HTR-8/SVneo (cell line): ENCODE data around the gene FBXO44.
"Not testable (repeated sequence)": the region's sequence is repeated elsewhere in the genome, so short reads cannot be mapped to it uniquely, and the experiment has no call there.

Experiments used
- DNase-seq: peaks from one replicate; pipeline ENCODE4 v3.0.0; 2011; ENCODE audit warnings: low spot score, mixed read lengths; ENCODE audit not compliant: insufficient read length
- FAIRE-seq: peaks from 2 replicates; lab custom pipeline; 2011; peaks lifted over from hg19 to GRCh38; lab: Jason Lieb, UNC

FBXO44 gene

GRCh38 chr1:11654137-11654938 is at the start of gene FBXO44, which contains the start of gene FBXO2:
Gene FBXO44, plus strand, starts transcription at chr1:11654877. Its CDS starts 959 bp downstream, at chr1:11655836.
Gene FBXO2, minus strand, starts transcription at chr1:11654429. Its CDS starts 89 bp downstream, at chr1:11654340.
- peak; percentile 50 for DNase-seq
- peak; percentile 26 for FAIRE-seq

GRCh38 chr1:11606775-11607174 is 47.9 kb upstream of the FBXO44 start:
- DNase-seq = no peak
- no peak for FAIRE-seq

- not testable (repeated sequence) for FAIRE-seq, DNase-seq
Measured at GRCh38 chr1:11608596-11609130, 46.0 kb upstream of the FBXO44 start.

GRCh38 chr1:11609378-11609777 is 45.3 kb upstream of the FBXO44 start:
- DNase-seq, FAIRE-seq: not testable (repeated sequence)

GRCh38 chr1:11610629-11611180 is 44.0 kb upstream of the FBXO44 start:
- DNase-seq (no peak), FAIRE-seq (no peak)

- FAIRE-seq (no peak), DNase-seq (no peak)
Measured at GRCh38 chr1:11611638-11612327, 42.9 kb upstream of the FBXO44 start.

GRCh38 chr1:11613347-11613746 is 41.3 kb upstream of the FBXO44 start:
- FAIRE-seq (no peak), DNase-seq (no peak)

GRCh38 chr1:11615090-11615489 is 39.6 kb upstream of the FBXO44 start:
- DNase-seq (no peak), FAIRE-seq (no peak)

- DNase-seq (no peak), FAIRE-seq (no peak)
Measured at GRCh38 chr1:11616766-11617165, 37.9 kb upstream of the FBXO44 start.

- FAIRE-seq (no peak), DNase-seq (no peak)
Measured at GRCh38 chr1:11617314-11617713, 37.4 kb upstream of the FBXO44 start.

- DNase-seq = no peak
Measured at GRCh38 chr1:11617741-11618140, 36.9 kb upstream of the FBXO44 start.

GRCh38 chr1:11620405-11620804 is 34.3 kb upstream of the FBXO44 start:
- no peak for FAIRE-seq

More at GRCh38 chr1:11617741-11618140, 36.9 kb upstream of the FBXO44 start:
- FAIRE-seq = no peak

GRCh38 chr1:11620924-11621323 is 33.8 kb upstream of the FBXO44 start:
- FAIRE-seq = no peak
- DNase-seq = no peak

More at GRCh38 chr1:11620405-11620804, 34.3 kb upstream of the FBXO44 start:
- DNase-seq = no peak

GRCh38 chr1:11622398-11622797 is 32.3 kb upstream of the FBXO44 start:
- no peak for FAIRE-seq
- no peak for DNase-seq

GRCh38 chr1:11623702-11624101 is 31.0 kb upstream of the FBXO44 start:
- DNase-seq = no peak
- FAIRE-seq = no peak

- FAIRE-seq = no peak
- DNase-seq = no peak
Measured at GRCh38 chr1:11626551-11626950, 28.1 kb upstream of the FBXO44 start.

- no peak for FAIRE-seq
- no peak for DNase-seq
Measured at GRCh38 chr1:11628767-11629166, 25.9 kb upstream of the FBXO44 start.

- FAIRE-seq = no peak
- no peak for DNase-seq
Measured at GRCh38 chr1:11629184-11630016, 25.3 kb upstream of the FBXO44 start.

- FAIRE-seq (no peak), DNase-seq (no peak)
Measured at GRCh38 chr1:11634365-11635192, 20.1 kb upstream of the FBXO44 start.
